H9 (cell line): Measurements from ENCODE around the gene ST6GALNAC3. TPM values are rescaled to one million over a fixed set of nuclear protein-coding genes. Genes with fewer than 3 reads are reported as not detected.

Experiments
- DNase-seq: peaks from one replicate; pipeline ENCODE4 v3.0.0-alpha.2; 2017
- H2AFZ ChIP-seq: one replicate; pipeline ENCODE4 v1.6.1; 2013; ENCODE audit warnings: mild to moderate bottlenecking, low read length, control low read depth, moderate library complexity
- H2AK5ac ChIP-seq: 2 replicates; pipeline ENCODE4 v1.6.1; 2013; ENCODE audit warnings: low read length, control low read depth, mixed read lengths; ENCODE audit not compliant: insufficient read length
- H2BK120ac ChIP-seq: one replicate; pipeline ENCODE4 v1.6.1; 2013; ENCODE audit warnings: low read depth, mild to moderate bottlenecking, low read length, control low read depth, inconsistent platforms; ENCODE audit not compliant: poor library complexity, severe bottlenecking
- H2BK12ac ChIP-seq: 2 replicates; pipeline ENCODE4 v1.6.1; 2013; ENCODE audit warnings: low read length, control low read depth, mixed read lengths, low read depth; ENCODE audit not compliant: insufficient read length
- H2BK15ac ChIP-seq: 2 replicates; pipeline ENCODE4 v1.6.1; 2013; ENCODE audit warnings: low read depth, low read length, control low read depth
- H2BK20ac ChIP-seq: one replicate; pipeline ENCODE4 v1.6.1; 2013; ENCODE audit warnings: low read depth, mild to moderate bottlenecking, low read length, control low read depth, inconsistent platforms; ENCODE audit not compliant: poor library complexity, severe bottlenecking
- H2BK5ac ChIP-seq: 2 replicates; pipeline ENCODE4 v1.6.1; 2013; ENCODE audit warnings: low read length, control low read depth, mixed read lengths; ENCODE audit not compliant: insufficient read length
- H3K14ac ChIP-seq: 2 replicates; pipeline ENCODE4 v1.6.1; 2013; ENCODE audit warnings: low read length, control low read depth; ENCODE audit not compliant: insufficient read depth
- H3K18ac ChIP-seq: 2 replicates; pipeline ENCODE4 v1.6.1; 2013; ENCODE audit warnings: low read depth, mild to moderate bottlenecking, mixed read lengths, low read length, control low read depth; ENCODE audit not compliant: insufficient read length
- H3K23ac ChIP-seq: 2 replicates; pipeline ENCODE4 v1.6.1; 2013; ENCODE audit warnings: low read length, control low read depth, mixed read lengths, low read depth; ENCODE audit not compliant: insufficient read length
- H3K23me2 ChIP-seq: 2 replicates; pipeline ENCODE4 v1.6.1; 2013; ENCODE audit warnings: low read depth, mild to moderate bottlenecking, mixed read lengths, low read length, control low read depth; ENCODE audit not compliant: insufficient read length, poor library complexity, severe bottlenecking
- H3K27ac ChIP-seq: 2 replicates; pipeline ENCODE4 v1.5.1; 2013; ENCODE audit warnings: low read length, control low read depth, mixed read lengths, low read depth; ENCODE audit not compliant: insufficient read length
- H3K27me3 ChIP-seq: 2 replicates; pipeline ENCODE4 v1.6.1; 2013; ENCODE audit warnings: low read length, control low read depth, inconsistent platforms; ENCODE audit not compliant: insufficient read depth
- H3K4ac ChIP-seq: 2 replicates; pipeline ENCODE4 v1.6.1; 2013; ENCODE audit warnings: low read depth, mild to moderate bottlenecking, control low read depth, inconsistent platforms, low read length, moderate library complexity
- H3K4me1 ChIP-seq: 2 replicates; pipeline ENCODE4 v1.6.1; 2013; ENCODE audit warnings: low read length, control low read depth, inconsistent platforms; ENCODE audit not compliant: insufficient read depth
- H3K4me2 ChIP-seq: 2 replicates; pipeline ENCODE4 v1.6.1; 2013; ENCODE audit warnings: low read length, control low read depth, mixed read lengths; ENCODE audit not compliant: insufficient read length, insufficient read depth
- H3K56ac ChIP-seq: 2 replicates; pipeline ENCODE4 v1.6.1; 2013; ENCODE audit warnings: low read depth, mild to moderate bottlenecking, mixed read lengths, low read length, control low read depth; ENCODE audit not compliant: insufficient read length
- H3K79me1 ChIP-seq: 2 replicates; pipeline ENCODE4 v1.6.1; 2013; ENCODE audit warnings: low read depth, mild to moderate bottlenecking, moderate library complexity, low read length, control low read depth, inconsistent platforms; ENCODE audit not compliant: insufficient read depth, poor library complexity, severe bottlenecking
- H3K79me2 ChIP-seq: 2 replicates; pipeline ENCODE4 v1.6.1; 2013; ENCODE audit warnings: low read length, control low read depth, inconsistent platforms; ENCODE audit not compliant: insufficient read depth
- H3K9ac ChIP-seq: 2 replicates; pipeline ENCODE4 v1.6.1; 2013; ENCODE audit warnings: low read length, control low read depth, mixed read lengths; ENCODE audit not compliant: insufficient read length; ENCODE audit errors: extremely low read depth
- H3K9me3 ChIP-seq: one replicate; pipeline ENCODE4 v1.6.1; 2013; ENCODE audit warnings: low read depth, low read length, inconsistent platforms; ENCODE audit not compliant: control insufficient read depth
- H3T11ph ChIP-seq: one replicate; pipeline ENCODE4 v1.6.1; 2013; ENCODE audit warnings: mild to moderate bottlenecking, low read length, control low read depth, inconsistent platforms
- H4K20me1 ChIP-seq: one replicate; pipeline ENCODE4 v1.6.1; 2013; ENCODE audit not compliant: control insufficient read depth, insufficient read length, insufficient read depth
- H4K5ac ChIP-seq: 2 replicates; pipeline ENCODE4 v1.6.1; 2013; ENCODE audit warnings: low read depth, mild to moderate bottlenecking, mixed read lengths, low read length, control low read depth; ENCODE audit not compliant: insufficient read length
- H4K8ac ChIP-seq: replicated peaks from 2 replicates; pipeline ENCODE4 v1.6.1; 2013; ENCODE audit warnings: low read length, control low read depth, mixed read lengths, low read depth; ENCODE audit not compliant: insufficient read length
- H4K91ac ChIP-seq: 2 replicates; pipeline ENCODE4 v1.6.1; 2013; ENCODE audit warnings: low read depth, mild to moderate bottlenecking, moderate library complexity, mixed read lengths, low read length, control low read depth; ENCODE audit not compliant: insufficient read length
- H3K27ac Mint-ChIP-seq, 3 experiments: 2 replicates in 2 of 3; 3 replicates in 1 of 3; pipeline ENCODE4 v1.8.0; 2020 to 2021; ENCODE audit warnings: mixed read lengths in 3 of 3, mild to moderate bottlenecking in 1 of 3, moderate library complexity in 1 of 3
- H3K27me3 Mint-ChIP-seq: 2 replicates; pipeline ENCODE4 v1.8.0; 2021; ENCODE audit warnings: low read depth, mild to moderate bottlenecking, moderate library complexity, mixed read lengths
- H3K36me3 Mint-ChIP-seq, 3 experiments: 2 replicates in 2 of 3; 3 replicates in 1 of 3; pipeline ENCODE4 v1.8.0; 2020 to 2021; ENCODE audit warnings: low read depth in 3 of 3, mixed read lengths in 3 of 3; ENCODE audit not compliant: insufficient read depth in 1 of 3
- H3K4me1 Mint-ChIP-seq, 2 experiments: 2 replicates each; pipeline ENCODE4 v1.8.0; 2020; ENCODE audit warnings: mixed read lengths in 2 of 2
- H3K4me3 Mint-ChIP-seq, 2 experiments: 2 replicates in 1 of 2; 3 replicates in 1 of 2; pipeline ENCODE4 v1.8.0; 2020 to 2021; ENCODE audit warnings: mild to moderate bottlenecking in 2 of 2, mixed read lengths in 2 of 2, moderate library complexity in 1 of 2
- H3K9me3 Mint-ChIP-seq, 2 experiments: 2 replicates in 1 of 2; 3 replicates in 1 of 2; pipeline ENCODE4 v1.8.0; 2020; ENCODE audit warnings: mild to moderate bottlenecking in 2 of 2, mixed read lengths in 2 of 2, moderate library complexity in 1 of 2
- WGBS: extraction: QIAGEN DNeasy Blood & Tissue Kit; methylation state at CpG from one replicate; pipeline ENCODE4 v1.1.7; 2013; ENCODE audit warnings: missing lambda C conversion rate, low lambda C conversion rate, mixed read lengths; ENCODE audit not compliant: insufficient read length; ENCODE audit errors: extremely low coverage; 5-methylcytosine and 5-hydroxymethylcytosine counted together
- total RNA-seq: library from RNA; stranded (reverse); gene quantifications from 2 replicates; pipeline ENCODE4 v1.2.1, GENCODE V29; 2021
- TF ChIP-seq, protein P1 (sequence below): fragments of 200-600 bp; sonication (generic); conservative IDR thresholded peaks from 3 replicates; pipeline ENCODE4 v1.8.0; 2021; ENCODE audit warnings: antibody characterized with exemption, mild to moderate bottlenecking

Gene ST6GALNAC3
- total RNA-seq, 1 experiment from 2014 or later, result 11.2 TPM

DNA sequence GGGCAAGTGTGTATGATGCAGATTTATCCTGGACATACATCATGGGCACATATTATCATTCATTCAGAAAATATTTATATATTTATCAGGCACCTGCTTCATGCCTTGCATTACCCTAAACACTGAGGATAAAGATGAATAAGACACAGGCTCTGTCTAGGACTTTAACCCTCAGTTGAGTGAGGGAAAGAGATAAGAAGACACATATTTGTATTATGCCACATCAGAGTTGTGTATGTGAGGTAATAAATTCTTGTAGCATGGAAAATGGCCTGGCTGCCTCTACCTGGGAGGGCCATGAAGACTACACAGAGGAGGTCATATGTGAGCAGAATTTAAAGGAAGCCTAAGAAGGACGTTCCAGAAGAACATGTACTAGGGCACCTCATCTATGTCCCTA lies 516.9 kb downstream of the ST6GALNAC3 start:
- no peak overlapping the region for H2BK20ac ChIP-seq
- H2AFZ ChIP-seq, result no peak overlapping the region
- peaks cover 4 to 14% (median 13%) of the 10 kb centered on the region in 3 experiments for H3K36me3 Mint-ChIP-seq
- no peaks in the 10 kb centered on the region for H3K4me1 Mint-ChIP-seq
- H3T11ph ChIP-seq, result no peak overlapping the region
- H4K20me1 ChIP-seq, result no peaks in the 10 kb centered on the region
- no peak for DNase-seq
- H3K27ac Mint-ChIP-seq, result no peak overlapping the region
- H3K18ac ChIP-seq, result no peak overlapping the region
- no peak overlapping the region for H2BK12ac ChIP-seq
- no peak overlapping the region for H2BK5ac ChIP-seq
- no peaks in the 10 kb centered on the region for H3K23me2 ChIP-seq
- no peak overlapping the region for H3K56ac ChIP-seq
- peaks cover 5% of the 10 kb centered on the region for H3K9me3 ChIP-seq
- TF ChIP-seq, protein P1, sequence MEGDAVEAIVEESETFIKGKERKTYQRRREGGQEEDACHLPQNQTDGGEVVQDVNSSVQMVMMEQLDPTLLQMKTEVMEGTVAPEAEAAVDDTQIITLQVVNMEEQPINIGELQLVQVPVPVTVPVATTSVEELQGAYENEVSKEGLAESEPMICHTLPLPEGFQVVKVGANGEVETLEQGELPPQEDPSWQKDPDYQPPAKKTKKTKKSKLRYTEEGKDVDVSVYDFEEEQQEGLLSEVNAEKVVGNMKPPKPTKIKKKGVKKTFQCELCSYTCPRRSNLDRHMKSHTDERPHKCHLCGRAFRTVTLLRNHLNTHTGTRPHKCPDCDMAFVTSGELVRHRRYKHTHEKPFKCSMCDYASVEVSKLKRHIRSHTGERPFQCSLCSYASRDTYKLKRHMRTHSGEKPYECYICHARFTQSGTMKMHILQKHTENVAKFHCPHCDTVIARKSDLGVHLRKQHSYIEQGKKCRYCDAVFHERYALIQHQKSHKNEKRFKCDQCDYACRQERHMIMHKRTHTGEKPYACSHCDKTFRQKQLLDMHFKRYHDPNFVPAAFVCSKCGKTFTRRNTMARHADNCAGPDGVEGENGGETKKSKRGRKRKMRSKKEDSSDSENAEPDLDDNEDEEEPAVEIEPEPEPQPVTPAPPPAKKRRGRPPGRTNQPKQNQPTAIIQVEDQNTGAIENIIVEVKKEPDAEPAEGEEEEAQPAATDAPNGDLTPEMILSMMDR, result no peak
- H2AK5ac ChIP-seq, result no peak overlapping the region
- H3K27ac ChIP-seq, result no peak overlapping the region
- H3K79me1 ChIP-seq, result no peaks in the 10 kb centered on the region
- no peak overlapping the region for H3K9ac ChIP-seq
- H4K5ac ChIP-seq, result no peak overlapping the region
- no peaks in the 10 kb centered on the region; the same call in 1 of the 2 replicates for H3K27me3 Mint-ChIP-seq
- no peak overlapping the region for H2BK15ac ChIP-seq
- H3K14ac ChIP-seq, result no peak overlapping the region
- H3K79me2 ChIP-seq, result no peaks in the 10 kb centered on the region
- H3K27me3 ChIP-seq, result no peaks in the 10 kb centered on the region
- no CpG with 5 or more reads among the region's 1 CpG for WGBS
- no peak overlapping the region for H3K23ac ChIP-seq
- no peak overlapping the region for H4K91ac ChIP-seq
- H4K8ac ChIP-seq, result no peak overlapping the region
- no peak overlapping the region for H3K4me3 Mint-ChIP-seq
- H3K4me1 ChIP-seq, result no peaks in the 10 kb centered on the region
- peaks cover 14 to 21% of the 10 kb centered on the region in 2 experiments for H3K9me3 Mint-ChIP-seq
- no peak overlapping the region for H2BK120ac ChIP-seq
- H3K4me2 ChIP-seq, result no peak overlapping the region
- H3K4ac ChIP-seq, result no peak overlapping the region
